ENCODE measurements around the gene RHOT1.
"Not testable (repeated sequence)": the region's sequence is repeated elsewhere in the genome, so short reads cannot be mapped to it uniquely, and the experiment has no call there.

Gene RHOT1

DNA sequence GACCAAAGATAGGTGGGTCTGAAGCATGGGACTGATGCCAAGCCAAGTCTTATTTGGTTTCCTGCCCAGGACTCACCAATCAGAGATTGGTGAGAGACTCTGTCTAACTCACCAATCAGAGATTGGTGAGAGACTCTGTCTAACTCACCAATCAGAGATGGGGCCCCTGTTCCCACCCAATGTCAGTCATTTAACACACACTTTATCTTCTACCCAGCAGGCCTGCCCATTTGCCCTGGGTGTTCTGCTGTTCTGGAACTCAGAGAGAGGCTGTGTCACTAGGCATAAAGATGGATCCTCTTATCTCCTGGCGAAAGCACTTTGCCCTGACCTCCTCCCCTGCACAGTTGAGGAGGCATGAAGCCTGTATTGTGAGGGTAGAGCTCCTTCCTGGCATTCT, 5.4 kb upstream of the RHOT1 start:
- Histone ChIP-seq H3K9me3 (ENCODE audit: insufficient read depth, low read length) (peaks cover 19% of the 10 kb centered on the region), H3K36me3 (ENCODE audit: insufficient read depth, insufficient read length, low read length) (no peaks in the 10 kb centered on the region), H3K4me3 (ENCODE audit: insufficient read length, low read depth) (no peak overlapping the region), H3K27me3 (ENCODE audit: insufficient read depth, insufficient read length) (no peaks in the 10 kb centered on the region), H3K9ac (ENCODE audit: insufficient read length, low read depth) (no peak overlapping the region), H3K4me1 (ENCODE audit: insufficient read depth, insufficient read length) (no peaks in the 10 kb centered on the region)
- TF ChIP-seq YY1 (IDR thresholded peaks at IDR 0.05; ENCODE audit: insufficient read depth, insufficient read length) (no peak), SUZ12 (IDR thresholded peaks at IDR 0.05; ENCODE audit: extremely low read depth, insufficient read depth, insufficient read length) (no peak), ZNF274 (IDR thresholded peaks at IDR 0.05; ENCODE audit: low read depth, low read length) (no peak)
- no peak for DNase-seq (ENCODE audit: low read depth, low spot score)

DNA sequence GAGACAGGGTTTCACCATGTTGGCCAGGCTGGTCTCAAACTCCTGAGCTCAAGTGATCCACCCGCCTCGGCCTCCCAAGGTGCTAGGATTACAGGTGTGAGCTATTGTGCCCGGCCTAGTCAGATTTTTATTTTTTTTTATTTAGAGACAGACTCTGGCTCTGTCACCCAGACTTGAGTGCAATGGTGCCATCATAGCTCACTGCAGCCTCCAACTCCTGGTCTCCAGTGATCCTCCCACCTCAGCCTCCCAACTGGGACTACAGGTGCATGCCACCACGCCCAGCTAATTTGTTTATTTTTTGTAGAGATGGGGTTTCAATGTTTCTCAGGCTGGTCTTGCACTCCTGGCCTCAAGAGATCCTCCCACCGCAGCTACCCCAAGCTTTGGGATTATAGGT, 2.8 kb upstream of the RHOT1 start:
- H3K27me3 ChIP-seq (ENCODE audit: insufficient read depth, insufficient read length); H3K4me1 ChIP-seq (ENCODE audit: insufficient read depth, insufficient read length); DNase-seq (ENCODE audit: low read depth, low spot score); H3K4me3 ChIP-seq (ENCODE audit: insufficient read length, low read depth); H3K9me3 ChIP-seq (ENCODE audit: insufficient read depth, low read length); H3K36me3 ChIP-seq (ENCODE audit: insufficient read depth, insufficient read length, low read length); H3K9ac ChIP-seq (ENCODE audit: insufficient read length, low read depth): not testable (repeated sequence)

DNA sequence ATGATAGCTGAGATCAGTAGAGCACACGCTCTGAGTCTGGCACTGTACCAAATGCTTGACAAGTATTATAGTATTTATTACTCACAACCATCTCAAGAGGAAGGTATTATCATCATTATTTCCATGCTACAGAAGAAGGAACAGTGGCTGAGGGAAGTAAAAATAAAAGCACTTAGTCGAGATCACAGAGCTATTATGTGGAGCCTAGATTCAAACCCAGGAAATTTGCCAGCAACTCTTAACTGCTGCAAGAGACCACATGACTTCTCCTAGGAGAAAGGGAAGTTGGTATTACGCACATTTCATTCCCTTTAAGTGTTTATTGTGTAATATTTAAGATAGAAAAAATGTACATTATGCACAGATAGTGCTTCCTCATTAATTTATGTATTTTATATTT, 1.0 kb upstream of the RHOT1 start:
- no peaks in the 10 kb centered on the region for H3K27me3 ChIP-seq (ENCODE audit: insufficient read depth, insufficient read length)
- no peaks in the 10 kb centered on the region for H3K9me3 ChIP-seq (ENCODE audit: insufficient read depth, low read length)
- H3K4me1 ChIP-seq (ENCODE audit: insufficient read depth, insufficient read length), result no peaks in the 10 kb centered on the region
- H3K36me3 ChIP-seq (ENCODE audit: insufficient read depth, insufficient read length, low read length), result no peaks in the 10 kb centered on the region
- no peak for TF ChIP-seq SUZ12 (IDR thresholded peaks at IDR 0.05; ENCODE audit: extremely low read depth, insufficient read depth, insufficient read length)
- no peak for DNase-seq (ENCODE audit: low read depth, low spot score)
- H3K4me3 ChIP-seq (ENCODE audit: insufficient read length, low read depth), result peak overlapping the region; percentile 60
- H3K9ac ChIP-seq (ENCODE audit: insufficient read length, low read depth), result peak overlapping the region; percentile 88

DNA sequence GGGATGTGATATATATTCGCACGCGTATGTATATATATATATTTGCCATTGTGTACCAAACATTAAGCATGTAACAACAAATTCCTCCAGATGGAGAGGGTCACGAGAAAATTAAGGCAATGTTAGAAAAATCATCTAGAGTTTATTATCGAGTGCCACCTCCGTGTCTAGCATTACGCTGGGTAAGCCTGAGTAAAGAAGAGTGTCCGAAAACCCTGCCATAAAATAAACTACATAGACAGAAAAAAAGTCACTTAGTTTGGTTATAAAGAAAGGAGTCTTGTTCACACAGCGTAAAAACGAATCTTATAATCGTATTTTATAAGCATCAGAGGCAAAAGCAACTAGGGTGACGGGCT, 644 bp upstream of the RHOT1 start:
- Histone ChIP-seq H3K4me1 (ENCODE audit: insufficient read depth, insufficient read length) (no peaks in the 10 kb centered on the region), H3K4me3 (ENCODE audit: insufficient read length, low read depth) (peak overlapping the region; percentile 60), H3K9ac (ENCODE audit: insufficient read length, low read depth) (peak overlapping the region; percentile 88), H3K36me3 (ENCODE audit: insufficient read depth, insufficient read length, low read length) (no peaks in the 10 kb centered on the region), H3K27me3 (ENCODE audit: insufficient read depth, insufficient read length) (no peaks in the 10 kb centered on the region), H3K9me3 (ENCODE audit: insufficient read depth, low read length) (no peaks in the 10 kb centered on the region)
- TF ChIP-seq YY1 (IDR thresholded peaks at IDR 0.05; ENCODE audit: insufficient read depth, insufficient read length), result no peak
- no peak for TF ChIP-seq ZNF274 (IDR thresholded peaks at IDR 0.05; ENCODE audit: low read depth, low read length)
- DNase-seq (ENCODE audit: low read depth, low spot score), result no peak

DNA sequence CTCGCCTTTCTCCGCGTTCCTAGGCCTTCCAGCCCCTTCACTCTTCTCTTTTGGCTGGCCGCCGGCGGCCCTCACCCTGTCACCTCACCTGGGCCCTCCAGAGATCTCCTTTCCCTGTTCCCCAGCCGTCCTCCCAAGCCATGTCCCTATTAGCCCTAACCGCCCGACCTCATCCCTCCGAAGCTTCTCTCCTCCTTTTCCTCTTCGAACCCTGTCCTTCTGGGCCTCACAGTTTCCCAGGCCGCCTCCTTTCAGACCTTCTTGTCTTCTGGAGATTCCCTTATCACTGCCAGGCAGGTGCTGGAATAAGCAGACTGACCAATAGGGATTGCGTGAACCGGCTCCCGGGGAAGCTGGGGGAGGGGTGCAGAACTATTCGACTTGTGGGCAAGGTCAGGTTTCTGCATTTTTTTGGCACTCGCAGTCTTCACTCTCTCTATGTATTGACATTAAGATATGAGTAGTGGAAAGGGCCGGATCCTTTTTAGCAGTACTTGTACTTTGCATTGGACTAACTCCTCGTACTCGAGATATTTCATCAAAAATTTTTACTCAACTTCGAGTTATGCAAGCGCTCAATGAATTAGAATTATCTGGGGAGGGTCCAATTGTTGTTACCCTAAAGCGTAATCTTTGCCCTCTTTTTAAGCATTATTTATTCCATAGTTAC, 690 bp downstream of the RHOT1 start:
- peak overlapping the region; percentile 69 for H3K4me3 ChIP-seq (ENCODE audit: insufficient read length, low read depth)
- no peaks in the 10 kb centered on the region for H3K27me3 ChIP-seq (ENCODE audit: insufficient read depth, insufficient read length)
- no peak for DNase-seq (ENCODE audit: low read depth, low spot score)
- no peaks in the 10 kb centered on the region for H3K9me3 ChIP-seq (ENCODE audit: insufficient read depth, low read length)
- H3K9ac ChIP-seq (ENCODE audit: insufficient read length, low read depth), result peak overlapping the region; percentile 88
- TF ChIP-seq ZNF274 (IDR thresholded peaks at IDR 0.05; ENCODE audit: low read depth, low read length), result no peak
- TF ChIP-seq YY1 (IDR thresholded peaks at IDR 0.05; ENCODE audit: insufficient read depth, insufficient read length), result no peak
- no peak for TF ChIP-seq SUZ12 (IDR thresholded peaks at IDR 0.05; ENCODE audit: extremely low read depth, insufficient read depth, insufficient read length)
- no peaks in the 10 kb centered on the region for H3K36me3 ChIP-seq (ENCODE audit: insufficient read depth, insufficient read length, low read length)
- no peaks in the 10 kb centered on the region for H3K4me1 ChIP-seq (ENCODE audit: insufficient read depth, insufficient read length)

DNA sequence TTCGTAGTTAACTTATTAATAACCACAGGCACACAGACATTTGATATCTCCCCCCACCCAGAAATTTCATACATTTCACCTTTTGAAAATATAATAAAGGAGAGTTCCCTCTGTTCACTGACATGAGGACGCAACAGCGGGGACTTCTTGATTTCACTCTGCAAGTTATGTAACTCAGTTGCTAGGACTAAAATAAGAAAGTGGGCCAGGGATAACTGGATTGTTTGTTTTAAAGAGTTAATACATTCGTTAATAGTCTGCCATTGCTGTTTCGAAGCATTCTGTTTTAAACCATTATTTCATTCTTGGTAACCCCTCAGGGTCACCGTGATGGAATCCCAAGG, 1.2 kb downstream of the RHOT1 start:
- peak overlapping the region; percentile 69 for H3K4me3 ChIP-seq (ENCODE audit: insufficient read length, low read depth)

DNA sequence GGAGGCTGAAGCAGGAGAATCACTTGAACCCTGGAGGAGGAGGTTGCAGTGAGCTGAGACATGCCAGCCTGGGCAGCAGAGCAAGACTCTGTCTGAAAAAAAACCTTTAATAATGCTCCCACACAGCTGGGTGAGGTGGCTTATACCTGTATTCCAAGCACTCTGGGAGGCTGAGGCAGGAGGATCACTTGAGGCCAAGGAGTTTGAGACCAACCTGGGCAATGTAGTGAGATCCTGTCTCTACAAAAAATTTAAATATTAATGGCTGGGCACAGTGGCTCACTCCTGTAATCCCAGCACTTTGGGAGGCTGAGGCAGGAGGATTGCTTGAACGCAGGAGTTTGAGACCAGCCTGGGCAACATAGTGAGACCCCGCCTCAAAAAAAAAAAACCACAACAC, 2.1 kb downstream of the RHOT1 start:
- not testable (repeated sequence) for DNase-seq (ENCODE audit: low read depth, low spot score); H3K9ac ChIP-seq (ENCODE audit: insufficient read length, low read depth); H3K27me3 ChIP-seq (ENCODE audit: insufficient read depth, insufficient read length); H3K4me3 ChIP-seq (ENCODE audit: insufficient read length, low read depth); H3K9me3 ChIP-seq (ENCODE audit: insufficient read depth, low read length); H3K4me1 ChIP-seq (ENCODE audit: insufficient read depth, insufficient read length); H3K36me3 ChIP-seq (ENCODE audit: insufficient read depth, insufficient read length, low read length)

More for the DNA sequence above, 1.2 kb downstream of the RHOT1 start:
- Histone ChIP-seq H3K27me3 (ENCODE audit: insufficient read depth, insufficient read length) (no peaks in the 10 kb centered on the region), H3K9me3 (ENCODE audit: insufficient read depth, low read length) (no peaks in the 10 kb centered on the region), H3K36me3 (ENCODE audit: insufficient read depth, insufficient read length, low read length) (no peaks in the 10 kb centered on the region), H3K9ac (ENCODE audit: insufficient read length, low read depth) (peak overlapping the region; percentile 44), H3K4me1 (ENCODE audit: insufficient read depth, insufficient read length) (no peaks in the 10 kb centered on the region)
- DNase-seq (ENCODE audit: low read depth, low spot score), result no peak
- TF ChIP-seq SUZ12 (IDR thresholded peaks at IDR 0.05; ENCODE audit: extremely low read depth, insufficient read depth, insufficient read length), result no peak
- TF ChIP-seq ZNF274 (IDR thresholded peaks at IDR 0.05; ENCODE audit: low read depth, low read length), result no peak
- no peak for TF ChIP-seq YY1 (IDR thresholded peaks at IDR 0.05; ENCODE audit: insufficient read depth, insufficient read length)

DNA sequence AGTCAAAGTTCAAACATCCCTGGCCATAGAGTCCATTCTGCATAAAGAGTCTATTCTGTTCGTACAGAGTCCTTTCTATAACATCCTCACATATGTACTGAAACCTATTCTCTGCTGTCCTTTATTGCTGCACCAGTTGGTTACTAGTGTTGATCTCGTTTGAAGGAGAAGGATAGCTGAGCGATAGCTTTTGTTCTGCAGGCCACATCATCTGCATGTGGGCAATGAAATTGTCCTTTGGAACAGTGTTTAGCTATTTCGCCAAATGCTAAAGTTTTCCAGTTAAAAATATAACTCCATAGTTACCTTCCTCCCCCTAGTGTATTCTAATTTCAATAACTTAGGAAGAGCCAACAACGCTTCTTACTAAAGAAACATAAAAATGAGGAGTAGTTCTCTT, 6.0 kb downstream of the RHOT1 start:
- Histone ChIP-seq H3K4me1 (ENCODE audit: insufficient read depth, insufficient read length) (no peaks in the 10 kb centered on the region), H3K36me3 (ENCODE audit: insufficient read depth, insufficient read length, low read length) (peaks cover 6% of the 10 kb centered on the region), H3K27me3 (ENCODE audit: insufficient read depth, insufficient read length) (no peaks in the 10 kb centered on the region), H3K9ac (ENCODE audit: insufficient read length, low read depth) (no peak overlapping the region), H3K4me3 (ENCODE audit: insufficient read length, low read depth) (no peak overlapping the region), H3K9me3 (ENCODE audit: insufficient read depth, low read length) (no peaks in the 10 kb centered on the region)
- TF ChIP-seq YY1 (IDR thresholded peaks at IDR 0.05; ENCODE audit: insufficient read depth, insufficient read length), result no peak
- TF ChIP-seq ZNF274 (IDR thresholded peaks at IDR 0.05; ENCODE audit: low read depth, low read length), result no peak
- no peak for TF ChIP-seq SUZ12 (IDR thresholded peaks at IDR 0.05; ENCODE audit: extremely low read depth, insufficient read depth, insufficient read length)
- no peak for DNase-seq (ENCODE audit: low read depth, low spot score)

Data from NT2/D1 (cell line).